ENCODE data around the gene SURF1.

DNA sequence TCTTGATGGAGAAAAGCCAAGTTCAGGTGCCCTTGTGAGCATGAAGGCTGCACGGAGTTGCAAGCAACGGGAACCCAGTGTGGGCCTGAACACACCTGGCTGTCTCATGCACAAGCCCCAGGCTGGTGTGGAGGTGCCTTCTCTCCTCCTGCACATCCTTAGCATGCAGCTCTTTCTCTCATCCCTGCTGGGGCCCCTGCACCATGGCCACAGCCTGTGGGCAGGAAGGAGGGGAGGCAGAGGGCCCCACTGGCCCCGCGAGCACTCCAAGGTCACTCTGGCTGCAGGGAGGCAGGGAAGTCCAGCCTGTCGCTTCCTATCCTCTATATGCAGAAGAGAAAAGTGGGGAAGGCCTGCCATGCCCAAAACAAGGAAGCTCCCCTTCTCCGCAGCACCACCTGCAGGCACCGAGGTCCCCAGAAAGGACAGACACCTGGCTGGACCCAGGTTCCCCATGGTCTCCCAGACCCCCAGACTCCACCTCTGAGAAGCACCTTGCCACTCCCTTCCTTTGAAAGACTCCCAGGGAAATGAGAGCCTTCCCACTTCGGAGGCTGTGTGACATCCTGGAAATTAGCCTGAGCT, 38.5 kb upstream of the SURF1 start:
- TF ChIP-seq, protein P1, sequence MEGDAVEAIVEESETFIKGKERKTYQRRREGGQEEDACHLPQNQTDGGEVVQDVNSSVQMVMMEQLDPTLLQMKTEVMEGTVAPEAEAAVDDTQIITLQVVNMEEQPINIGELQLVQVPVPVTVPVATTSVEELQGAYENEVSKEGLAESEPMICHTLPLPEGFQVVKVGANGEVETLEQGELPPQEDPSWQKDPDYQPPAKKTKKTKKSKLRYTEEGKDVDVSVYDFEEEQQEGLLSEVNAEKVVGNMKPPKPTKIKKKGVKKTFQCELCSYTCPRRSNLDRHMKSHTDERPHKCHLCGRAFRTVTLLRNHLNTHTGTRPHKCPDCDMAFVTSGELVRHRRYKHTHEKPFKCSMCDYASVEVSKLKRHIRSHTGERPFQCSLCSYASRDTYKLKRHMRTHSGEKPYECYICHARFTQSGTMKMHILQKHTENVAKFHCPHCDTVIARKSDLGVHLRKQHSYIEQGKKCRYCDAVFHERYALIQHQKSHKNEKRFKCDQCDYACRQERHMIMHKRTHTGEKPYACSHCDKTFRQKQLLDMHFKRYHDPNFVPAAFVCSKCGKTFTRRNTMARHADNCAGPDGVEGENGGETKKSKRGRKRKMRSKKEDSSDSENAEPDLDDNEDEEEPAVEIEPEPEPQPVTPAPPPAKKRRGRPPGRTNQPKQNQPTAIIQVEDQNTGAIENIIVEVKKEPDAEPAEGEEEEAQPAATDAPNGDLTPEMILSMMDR (IDR thresholded peaks at IDR 0.05; ENCODE audit: borderline replicate concordance, extremely low read depth, low read length, poor library complexity, severe bottlenecking) = no peak
- no peak for TF ChIP-seq EZH2 (IDR thresholded peaks at IDR 0.05; ENCODE audit: borderline replicate concordance, low read depth, low read length, severe bottlenecking)

All from DND-41 (cell line).